OCI-LY1 (cell line): Measurements from ENCODE around the gene MAPK12.

Experiments
- CTCF ChIP-seq: fragments of 200-600 bp; sonication (generic), shearing (Covaris generic); IDR thresholded peaks from 2 replicates; pipeline ENCODE4 v1.5.1; 2017; ENCODE audit warnings: mild to moderate bottlenecking, antibody characterized with exemption, low read length, moderate library complexity, mixed read lengths
- EZH2 ChIP-seq: fragments of 200-600 bp; sonication (generic), shearing (Covaris generic); IDR thresholded peaks from 2 replicates; pipeline ENCODE4 v1.8.0; 2017; ENCODE audit warnings: borderline replicate concordance, mixed run types, mild to moderate bottlenecking, antibody characterized with exemption, low read length, moderate library complexity, mixed read lengths

DNA sequence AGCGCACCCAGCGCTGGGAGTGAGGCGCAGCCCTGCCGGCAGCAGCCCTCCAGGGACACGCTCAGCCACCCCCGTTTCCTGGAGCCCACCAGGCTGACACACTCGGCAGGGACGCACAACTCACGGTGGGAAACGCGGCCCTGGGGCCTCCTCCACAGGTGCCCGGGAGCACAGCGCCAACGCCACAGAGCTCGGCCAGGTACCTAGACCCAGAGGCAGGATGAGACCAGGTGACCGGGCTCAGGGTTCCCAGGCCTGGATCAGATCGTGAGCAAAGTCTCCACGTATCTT, 34.7 kb downstream of the MAPK12 start:
- TF ChIP-seq EZH2 (no peak), CTCF (no peak)
